Measurements from ENCODE around the gene CCDC3.
A peak's percentile ranks its signal among the peaks of the same experiment; 100 is the strongest.

Gene CCDC3

DNA sequence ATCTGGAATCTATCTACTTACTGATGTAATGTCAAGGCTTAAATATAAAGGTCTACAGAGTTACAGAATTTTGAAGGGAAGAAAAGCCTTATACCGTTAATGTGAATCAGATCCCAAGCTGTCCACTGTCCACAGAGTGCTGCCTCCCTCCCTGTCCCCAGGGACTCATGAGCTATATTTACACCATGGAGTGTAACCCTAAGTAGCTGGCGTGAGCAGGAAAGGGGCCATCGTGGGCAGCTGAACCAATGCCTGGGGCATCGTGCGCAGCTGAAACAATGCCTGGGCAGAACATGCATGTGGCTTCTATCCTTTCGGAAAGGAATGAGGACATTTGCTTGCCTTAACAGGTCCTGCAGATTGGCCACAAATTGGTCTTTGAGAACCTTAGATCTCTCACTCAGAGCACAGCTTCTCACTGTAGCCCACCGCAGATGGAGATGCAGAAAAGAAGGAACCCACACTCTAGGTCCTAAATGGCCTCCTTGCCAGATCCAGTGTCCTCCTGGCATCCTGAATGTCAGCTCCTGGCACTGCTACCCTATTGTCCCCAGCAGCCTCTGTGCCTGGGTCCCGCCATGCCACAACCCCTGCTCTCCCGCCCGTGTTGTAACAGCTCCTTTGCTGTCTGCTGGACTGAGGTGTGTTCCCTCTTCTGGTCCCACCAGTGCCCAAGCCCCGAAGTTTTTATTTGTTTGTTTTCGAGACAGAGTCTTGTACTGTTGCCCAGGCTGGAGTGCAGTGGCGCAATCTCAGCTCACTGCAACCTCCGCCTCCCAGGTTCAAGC, 30.3 kb downstream of the CCDC3 start:
- no peak overlapping the region for H3K27ac ChIP-seq (ENCODE audit: poor library complexity, severe bottlenecking)
- H3K9me3 ChIP-seq (ENCODE audit: severe bottlenecking), result no peaks in the 10 kb centered on the region
- ATAC-seq (ENCODE audit: low read depth) (0 out of 3 replicates have a peak, but pooled peaks have one; percentile 23), DNase-seq (ENCODE audit: low spot score) (no peak)
- H3K4me1 ChIP-seq (ENCODE audit: insufficient read depth, poor library complexity, severe bottlenecking), result no peaks in the 10 kb centered on the region
- H3K27me3 ChIP-seq (ENCODE audit: insufficient read depth, poor library complexity, severe bottlenecking), result no peaks in the 10 kb centered on the region
- H3K36me3 ChIP-seq (ENCODE audit: low read depth), result no peaks in the 10 kb centered on the region
- TF ChIP-seq, protein P1, sequence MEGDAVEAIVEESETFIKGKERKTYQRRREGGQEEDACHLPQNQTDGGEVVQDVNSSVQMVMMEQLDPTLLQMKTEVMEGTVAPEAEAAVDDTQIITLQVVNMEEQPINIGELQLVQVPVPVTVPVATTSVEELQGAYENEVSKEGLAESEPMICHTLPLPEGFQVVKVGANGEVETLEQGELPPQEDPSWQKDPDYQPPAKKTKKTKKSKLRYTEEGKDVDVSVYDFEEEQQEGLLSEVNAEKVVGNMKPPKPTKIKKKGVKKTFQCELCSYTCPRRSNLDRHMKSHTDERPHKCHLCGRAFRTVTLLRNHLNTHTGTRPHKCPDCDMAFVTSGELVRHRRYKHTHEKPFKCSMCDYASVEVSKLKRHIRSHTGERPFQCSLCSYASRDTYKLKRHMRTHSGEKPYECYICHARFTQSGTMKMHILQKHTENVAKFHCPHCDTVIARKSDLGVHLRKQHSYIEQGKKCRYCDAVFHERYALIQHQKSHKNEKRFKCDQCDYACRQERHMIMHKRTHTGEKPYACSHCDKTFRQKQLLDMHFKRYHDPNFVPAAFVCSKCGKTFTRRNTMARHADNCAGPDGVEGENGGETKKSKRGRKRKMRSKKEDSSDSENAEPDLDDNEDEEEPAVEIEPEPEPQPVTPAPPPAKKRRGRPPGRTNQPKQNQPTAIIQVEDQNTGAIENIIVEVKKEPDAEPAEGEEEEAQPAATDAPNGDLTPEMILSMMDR (IDR thresholded peaks at IDR 0.05; ENCODE audit: poor library complexity, severe bottlenecking), result no peak
- no peak overlapping the region for H3K4me3 ChIP-seq (ENCODE audit: severe bottlenecking)

DNA sequence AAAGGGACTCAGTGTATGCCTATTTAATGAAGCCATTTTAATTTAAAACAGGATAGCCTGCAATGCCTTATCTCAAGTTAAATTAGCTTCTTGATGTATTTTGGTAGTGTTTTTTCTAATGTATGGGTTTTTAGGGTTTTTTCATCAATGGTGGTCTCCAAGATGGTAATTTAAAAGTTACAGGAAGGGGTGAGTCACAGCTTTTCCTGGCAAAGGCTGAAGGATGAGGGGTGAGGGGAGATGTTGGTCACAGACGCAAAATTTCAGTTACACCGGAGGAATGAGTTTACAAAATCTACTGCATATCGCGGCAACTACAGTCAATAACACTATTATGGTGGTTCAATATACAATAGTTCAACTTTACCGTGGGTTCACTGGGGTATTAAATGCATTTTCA, 31.6 kb downstream of the CCDC3 start:
- TF ChIP-seq, protein P1 (IDR thresholded peaks at IDR 0.05; ENCODE audit: poor library complexity, severe bottlenecking), result no peak
- DNase-seq (ENCODE audit: low spot score), result no peak
- Histone ChIP-seq H3K9me3 (ENCODE audit: severe bottlenecking) (no peaks in the 10 kb centered on the region), H3K36me3 (ENCODE audit: low read depth) (no peaks in the 10 kb centered on the region), H3K4me1 (ENCODE audit: insufficient read depth, poor library complexity, severe bottlenecking) (no peaks in the 10 kb centered on the region), H3K4me3 (ENCODE audit: severe bottlenecking) (no peak overlapping the region), H3K27me3 (ENCODE audit: insufficient read depth, poor library complexity, severe bottlenecking) (no peaks in the 10 kb centered on the region), H3K27ac (ENCODE audit: poor library complexity, severe bottlenecking) (no peak overlapping the region)
- no peak for ATAC-seq (ENCODE audit: low read depth)

DNA sequence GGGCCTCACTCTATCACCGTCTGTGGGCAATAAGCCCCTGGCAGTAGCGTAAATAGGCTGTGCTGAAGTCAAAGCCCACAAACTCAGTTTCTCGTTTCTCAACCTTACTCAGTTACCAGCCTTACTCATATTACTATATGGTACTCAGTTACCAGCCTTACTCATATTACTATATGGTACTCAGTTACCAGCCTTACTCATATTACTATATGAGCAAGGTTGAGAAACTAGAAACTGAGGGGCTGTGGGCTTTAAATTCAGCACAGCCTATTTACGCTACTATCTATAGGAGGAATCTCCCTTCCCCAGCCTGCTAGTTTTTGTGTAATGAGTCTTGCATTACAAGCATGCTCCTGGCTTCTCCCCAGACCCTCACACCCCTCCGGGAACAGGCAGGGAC, 35.4 kb downstream of the CCDC3 start:
- ATAC-seq (ENCODE audit: low read depth) (no peak), DNase-seq (ENCODE audit: low spot score) (no peak)
- TF ChIP-seq, protein P1 (IDR thresholded peaks at IDR 0.05; ENCODE audit: poor library complexity, severe bottlenecking), result no peak
- H3K36me3 ChIP-seq (ENCODE audit: low read depth), result no peaks in the 10 kb centered on the region
- no peak overlapping the region for H3K4me3 ChIP-seq (ENCODE audit: severe bottlenecking)
- H3K4me1 ChIP-seq (ENCODE audit: insufficient read depth, poor library complexity, severe bottlenecking), result no peaks in the 10 kb centered on the region
- no peak overlapping the region for H3K27ac ChIP-seq (ENCODE audit: poor library complexity, severe bottlenecking)
- H3K27me3 ChIP-seq (ENCODE audit: insufficient read depth, poor library complexity, severe bottlenecking), result no peaks in the 10 kb centered on the region
- no peaks in the 10 kb centered on the region for H3K9me3 ChIP-seq (ENCODE audit: severe bottlenecking)

DNA sequence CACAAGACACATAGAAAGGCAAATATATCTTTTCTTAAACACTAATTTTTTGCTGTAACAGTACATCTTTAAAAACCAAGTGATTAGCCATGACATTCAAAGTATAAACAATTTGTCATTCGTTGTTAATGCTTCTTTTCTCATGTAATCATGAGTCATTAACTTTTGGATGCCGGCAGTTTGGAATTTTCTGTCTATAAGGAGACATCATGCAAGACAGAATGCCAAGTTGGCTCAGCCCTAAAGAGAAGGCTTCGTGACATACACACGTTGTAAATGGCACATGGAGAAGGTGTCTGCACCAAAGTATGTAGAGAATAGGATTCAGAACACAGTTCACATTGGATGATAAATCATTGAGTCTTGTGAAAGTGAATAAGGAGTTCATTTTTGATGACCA, 35.9 kb downstream of the CCDC3 start:
- ATAC-seq (ENCODE audit: low read depth) (no peak), DNase-seq (ENCODE audit: low spot score) (no peak)

More for the DNA sequence above, 35.9 kb downstream of the CCDC3 start:
- no peaks in the 10 kb centered on the region for H3K4me1 ChIP-seq (ENCODE audit: insufficient read depth, poor library complexity, severe bottlenecking)
- H3K36me3 ChIP-seq (ENCODE audit: low read depth), result no peaks in the 10 kb centered on the region
- H3K4me3 ChIP-seq (ENCODE audit: severe bottlenecking), result no peak overlapping the region
- no peaks in the 10 kb centered on the region for H3K27me3 ChIP-seq (ENCODE audit: insufficient read depth, poor library complexity, severe bottlenecking)
- H3K27ac ChIP-seq (ENCODE audit: poor library complexity, severe bottlenecking), result no peak overlapping the region
- TF ChIP-seq, protein P1 (IDR thresholded peaks at IDR 0.05; ENCODE audit: poor library complexity, severe bottlenecking), result no peak
- H3K9me3 ChIP-seq (ENCODE audit: severe bottlenecking), result no peaks in the 10 kb centered on the region

Data from RWPE2 (cell line).